Panc1 (cell line): Measurements from ENCODE around the gene PARP11. TPM values are rescaled to one million over a fixed set of nuclear protein-coding genes. Genes with fewer than 3 reads are reported as not detected.

Experiments
- ATAC-seq: fragments of 200-7000 bp; cut with Tn5 transposase; 2 replicates; pipeline ENCODE4 v1.9.1; 2020; ENCODE audit warnings: mild to moderate bottlenecking, moderate library complexity
- BruUV-seq: library from RNA; stranded (reverse); fragments of 400-500 nt; replicated peaks from 2 replicates; lab custom pipeline; 2021; lab: Mats Ljungman, UMichigan
- CTCF ChIA-PET: fragments of 300-600 bp; sonication (Branson Sonifier 250); formaldehyde crosslinking; loops from one replicate; lab custom pipeline; 2022; ENCODE audit warnings: antibody characterized with exemption; lab: Charles Lee
- POLR2A ChIA-PET: fragments of 300-600 bp; sonication (Branson Sonifier 250); formaldehyde crosslinking; loops from one replicate; lab custom pipeline; 2022; ENCODE audit warnings: antibody characterized with exemption; lab: Charles Lee
- DNase-seq: peaks from one replicate; pipeline ENCODE4 v3.0.0-alpha.2; 2010; ENCODE audit warnings: low read depth, low spot score
- H3K27ac ChIP-seq: 2 replicates; pipeline ENCODE4 v1.5.1; 2011; ENCODE audit warnings: mild to moderate bottlenecking, low read length, inconsistent platforms
- H3K27me3 ChIP-seq: fragments of 200-500 bp; sonication (Bioruptor generic); 2 replicates; pipeline ENCODE4 v1.6.0; 2014; ENCODE audit warnings: low read length, inconsistent platforms; ENCODE audit not compliant: control insufficient read depth, insufficient read depth
- H3K36me3 ChIP-seq: fragments of 200-500 bp; sonication (Bioruptor generic); 2 replicates; pipeline ENCODE4 v1.5.1; 2014; ENCODE audit warnings: inconsistent platforms, mild to moderate bottlenecking, low read length, moderate library complexity; ENCODE audit not compliant: control insufficient read depth, insufficient read depth
- H3K4me1 ChIP-seq: 2 replicates; pipeline ENCODE4 v1.5.1; 2011; ENCODE audit warnings: inconsistent platforms, mild to moderate bottlenecking, low read length, moderate library complexity; ENCODE audit not compliant: control insufficient read depth, insufficient read depth
- H3K4me3 ChIP-seq, 2 experiments: 2 replicates each; pipeline ENCODE4 v1.5.1; 2011 to 2012; ENCODE audit warnings: low read depth in 2 of 2, low read length in 2 of 2, mild to moderate bottlenecking in 2 of 2, inconsistent platforms in 1 of 2, moderate library complexity in 1 of 2
- H3K9me3 ChIP-seq: fragments of 200-500 bp; sonication (Bioruptor generic); 2 replicates; pipeline ENCODE4 v1.5.1; 2014; ENCODE audit warnings: low read depth, mild to moderate bottlenecking, inconsistent platforms, low read length, moderate library complexity; ENCODE audit not compliant: control insufficient read depth, insufficient read depth
- POLR2AphosphoS5 ChIP-seq: IDR thresholded peaks from 2 replicates; pipeline ENCODE4 v1.6.1; 2012; ENCODE audit warnings: mild to moderate bottlenecking, low read depth, low read length, moderate library complexity
- SIN3A ChIP-seq: IDR thresholded peaks from 2 replicates; pipeline ENCODE4 v1.6.1; 2012; ENCODE audit warnings: low read depth, mild to moderate bottlenecking, low read length, moderate library complexity, borderline replicate concordance; ENCODE audit not compliant: insufficient read depth
- TCF7L2 ChIP-seq: IDR thresholded peaks from 2 replicates; pipeline ENCODE4 v1.6.1; 2011; ENCODE audit warnings: mild to moderate bottlenecking, low read depth, low read length, inconsistent platforms
- in situ Hi-C: cut with HindIII; loops from 2 replicates; pipeline ENCODE4 v1.10.0; 2016; ENCODE audit warnings: low sequenced_read_pairs, low pct_unique_long_range_greater_than_20kb
- intact Hi-C: fragments of 100-400 bp; cut with micrococcal nuclease; formaldehyde crosslinking; loops from one replicate; pipeline ENCODE4 v1.10.0; 2022; ENCODE audit not compliant: unreplicated experiment
- total RNA-seq: library from RNA; stranded (reverse); gene quantifications from one replicate; pipeline ENCODE4 v1.2.1, GENCODE V29; 2021; ENCODE audit not compliant: unreplicated experiment
- TF ChIP-seq, protein P1 (sequence below), 2 experiments: IDR thresholded peaks; 2 replicates each; pipeline ENCODE4 v1.6.1; 2011 to 2012; ENCODE audit warnings: low read depth in 2 of 2, control low read depth in 1 of 2, low read length in 1 of 2, mild to moderate bottlenecking in 1 of 2, moderate library complexity in 1 of 2; ENCODE audit not compliant: insufficient read depth in 1 of 2
- TF ChIP-seq, protein P2 (sequence below): fragments of 450-650 bp; IDR thresholded peaks from 2 replicates; pipeline ENCODE4 v1.5.1; 2017; ENCODE audit warnings: mild to moderate bottlenecking

Gene PARP11
- total RNA-seq, 1 experiment from 2014 or later = 7.3 TPM

DNA sequence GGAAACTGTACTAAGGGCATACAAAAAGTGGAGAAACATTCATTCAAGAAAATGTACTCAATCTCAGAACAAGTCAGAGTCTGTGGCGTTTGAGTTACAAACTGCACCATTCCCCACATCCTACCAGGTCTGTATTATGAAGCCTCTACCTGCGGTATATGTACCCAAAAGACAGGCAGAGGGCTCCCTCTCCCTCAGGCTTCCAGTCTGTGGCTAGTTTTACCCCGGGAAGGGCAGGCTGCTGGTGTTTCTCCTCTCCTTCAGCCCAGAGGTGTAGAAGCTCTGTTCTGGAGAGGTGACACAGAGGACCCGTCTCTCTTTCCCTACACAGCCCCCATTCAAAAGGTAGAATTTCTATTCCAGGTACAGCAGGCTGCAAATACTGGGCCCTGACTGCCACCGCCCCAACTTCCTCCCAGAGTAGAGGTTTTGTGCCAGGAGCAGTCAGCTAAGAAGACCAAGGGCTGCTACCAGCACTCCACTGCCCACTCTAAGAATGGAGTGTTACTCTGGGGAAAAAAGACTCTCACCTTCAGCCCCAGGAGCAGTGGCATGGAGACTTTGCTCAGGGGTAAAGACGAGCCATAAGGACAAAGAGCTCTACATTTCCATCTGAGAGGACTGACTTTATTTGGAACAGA lies 39.4 kb downstream of the PARP11 start:
- no peak overlapping the region for H3K4me3 ChIP-seq
- H3K27ac ChIP-seq = no peak overlapping the region
- DNase-seq = no peak
- H3K27me3 ChIP-seq = no peaks in the 10 kb centered on the region
- ChIA-PET POLR2A (no interaction called here), CTCF (no interaction called here)
- no peaks in the 10 kb centered on the region for H3K9me3 ChIP-seq
- intact Hi-C loops (no loop called here), in situ Hi-C loops (no loop called here)
- H3K4me1 ChIP-seq = no peaks in the 10 kb centered on the region
- no peaks in the 10 kb centered on the region for H3K36me3 ChIP-seq
- no TSS peak for BruUV-seq
- TF ChIP-seq POLR2AphosphoS5 = no peak
- no peak for TF ChIP-seq SIN3A
- TF ChIP-seq TCF7L2 = no peak
- TF ChIP-seq, protein P1, sequence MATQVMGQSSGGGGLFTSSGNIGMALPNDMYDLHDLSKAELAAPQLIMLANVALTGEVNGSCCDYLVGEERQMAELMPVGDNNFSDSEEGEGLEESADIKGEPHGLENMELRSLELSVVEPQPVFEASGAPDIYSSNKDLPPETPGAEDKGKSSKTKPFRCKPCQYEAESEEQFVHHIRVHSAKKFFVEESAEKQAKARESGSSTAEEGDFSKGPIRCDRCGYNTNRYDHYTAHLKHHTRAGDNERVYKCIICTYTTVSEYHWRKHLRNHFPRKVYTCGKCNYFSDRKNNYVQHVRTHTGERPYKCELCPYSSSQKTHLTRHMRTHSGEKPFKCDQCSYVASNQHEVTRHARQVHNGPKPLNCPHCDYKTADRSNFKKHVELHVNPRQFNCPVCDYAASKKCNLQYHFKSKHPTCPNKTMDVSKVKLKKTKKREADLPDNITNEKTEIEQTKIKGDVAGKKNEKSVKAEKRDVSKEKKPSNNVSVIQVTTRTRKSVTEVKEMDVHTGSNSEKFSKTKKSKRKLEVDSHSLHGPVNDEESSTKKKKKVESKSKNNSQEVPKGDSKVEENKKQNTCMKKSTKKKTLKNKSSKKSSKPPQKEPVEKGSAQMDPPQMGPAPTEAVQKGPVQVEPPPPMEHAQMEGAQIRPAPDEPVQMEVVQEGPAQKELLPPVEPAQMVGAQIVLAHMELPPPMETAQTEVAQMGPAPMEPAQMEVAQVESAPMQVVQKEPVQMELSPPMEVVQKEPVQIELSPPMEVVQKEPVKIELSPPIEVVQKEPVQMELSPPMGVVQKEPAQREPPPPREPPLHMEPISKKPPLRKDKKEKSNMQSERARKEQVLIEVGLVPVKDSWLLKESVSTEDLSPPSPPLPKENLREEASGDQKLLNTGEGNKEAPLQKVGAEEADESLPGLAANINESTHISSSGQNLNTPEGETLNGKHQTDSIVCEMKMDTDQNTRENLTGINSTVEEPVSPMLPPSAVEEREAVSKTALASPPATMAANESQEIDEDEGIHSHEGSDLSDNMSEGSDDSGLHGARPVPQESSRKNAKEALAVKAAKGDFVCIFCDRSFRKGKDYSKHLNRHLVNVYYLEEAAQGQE (IDR thresholded peaks at IDR 0.05; ENCODE audit: insufficient read depth in 1 of 2, low read depth in 2 of 2, low read length in 1 of 2) = no peak
- TF ChIP-seq, protein P2, sequence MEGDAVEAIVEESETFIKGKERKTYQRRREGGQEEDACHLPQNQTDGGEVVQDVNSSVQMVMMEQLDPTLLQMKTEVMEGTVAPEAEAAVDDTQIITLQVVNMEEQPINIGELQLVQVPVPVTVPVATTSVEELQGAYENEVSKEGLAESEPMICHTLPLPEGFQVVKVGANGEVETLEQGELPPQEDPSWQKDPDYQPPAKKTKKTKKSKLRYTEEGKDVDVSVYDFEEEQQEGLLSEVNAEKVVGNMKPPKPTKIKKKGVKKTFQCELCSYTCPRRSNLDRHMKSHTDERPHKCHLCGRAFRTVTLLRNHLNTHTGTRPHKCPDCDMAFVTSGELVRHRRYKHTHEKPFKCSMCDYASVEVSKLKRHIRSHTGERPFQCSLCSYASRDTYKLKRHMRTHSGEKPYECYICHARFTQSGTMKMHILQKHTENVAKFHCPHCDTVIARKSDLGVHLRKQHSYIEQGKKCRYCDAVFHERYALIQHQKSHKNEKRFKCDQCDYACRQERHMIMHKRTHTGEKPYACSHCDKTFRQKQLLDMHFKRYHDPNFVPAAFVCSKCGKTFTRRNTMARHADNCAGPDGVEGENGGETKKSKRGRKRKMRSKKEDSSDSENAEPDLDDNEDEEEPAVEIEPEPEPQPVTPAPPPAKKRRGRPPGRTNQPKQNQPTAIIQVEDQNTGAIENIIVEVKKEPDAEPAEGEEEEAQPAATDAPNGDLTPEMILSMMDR = no peak
- no peak for ATAC-seq

DNA sequence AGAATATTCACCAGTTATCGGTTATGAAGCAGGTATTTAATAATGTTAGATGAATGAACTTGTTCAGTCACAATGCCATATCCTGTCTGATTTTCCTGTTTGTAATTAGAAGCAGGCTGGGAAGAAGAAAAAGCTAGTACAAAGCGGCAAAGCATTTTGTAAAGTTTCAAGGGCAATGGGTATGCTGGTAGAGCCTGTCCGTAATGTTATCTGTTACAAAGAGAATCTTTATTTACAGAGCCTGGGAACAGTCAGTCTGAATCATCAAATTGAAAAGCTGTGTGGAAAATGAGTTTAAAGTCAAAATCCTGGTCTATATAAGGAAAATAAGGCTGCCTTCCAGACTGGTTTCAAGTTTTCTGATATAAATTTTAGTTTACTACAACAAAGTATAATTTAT lies 40.5 kb downstream of the PARP11 start:
- CTCF ChIA-PET = no interaction called here
- in situ Hi-C loops (no loop called here), intact Hi-C loops (no loop called here)
- no peaks in the 10 kb centered on the region for H3K9me3 ChIP-seq
- DNase-seq (no peak), ATAC-seq (no peak)
- TF ChIP-seq TCF7L2 (no peak), POLR2AphosphoS5 (no peak), SIN3A (no peak)
- TF ChIP-seq, protein P2 = no peak
- TF ChIP-seq, protein P1 (IDR thresholded peaks at IDR 0.05; ENCODE audit: insufficient read depth in 1 of 2, low read depth in 2 of 2, low read length in 1 of 2) = no peak
- no peaks in the 10 kb centered on the region for H3K36me3 ChIP-seq
- H3K4me3 ChIP-seq = no peak overlapping the region
- H3K27ac ChIP-seq = no peak overlapping the region
- no TSS peak for BruUV-seq
- no peaks in the 10 kb centered on the region for H3K27me3 ChIP-seq
- H3K4me1 ChIP-seq = no peaks in the 10 kb centered on the region
- POLR2A ChIA-PET = no interaction called here
